Gastroesophageal sphincter (tissue), 4 donors: ENCODE measurements around the gene PRELP. TPM values are rescaled to one million over a fixed set of nuclear protein-coding genes. Genes with fewer than 3 reads are reported as not detected.
A peak's percentile ranks its signal among the peaks of the same experiment; 100 is the strongest.

Experiments
- ATAC-seq: fragments of 150-250 bp; one replicate; pipeline ENCODE4 v1.9.1; 2016; ENCODE audit warnings: mild to moderate bottlenecking, moderate library complexity
- H3K27ac ChIP-seq, 4 donors: fragments of 200-600 bp; sonication (generic) in 3 of 4; 1 replicate in 3 of 4; 2 replicates in 1 of 4; pipeline ENCODE4 v1.5.1; 2016 to 2019
- H3K27me3 ChIP-seq: fragments of 200-600 bp; sonication (generic); one replicate; pipeline ENCODE4 v1.5.1; 2019
- H3K36me3 ChIP-seq, 2 donors: fragments of 200-600 bp; sonication (generic); one replicate each; pipeline ENCODE4 v1.5.1; 2019; ENCODE audit warnings: control low read depth in 1 of 2
- H3K4me1 ChIP-seq, 3 donors: fragments of 200-600 bp; sonication (generic); 1 replicate in 2 of 3; 2 replicates in 1 of 3; pipeline ENCODE4 v1.5.1; 2016 to 2019; ENCODE audit warnings: control low read depth in 2 of 3
- H3K4me3 ChIP-seq, 2 donors: fragments of 200-600 bp; sonication (generic); one replicate each; pipeline ENCODE4 v1.5.1; 2019; ENCODE audit warnings: mild to moderate bottlenecking in 1 of 2, moderate library complexity in 1 of 2
- H3K9me3 ChIP-seq, 3 donors: fragments of 200-600 bp; sonication (generic); one replicate each; pipeline ENCODE4 v1.5.1; 2017 to 2019; ENCODE audit warnings: control low read depth in 2 of 3
- EP300 ChIP-seq: sonication (generic); formaldehyde crosslinking; IDR thresholded peaks from one replicate; pipeline ENCODE4 v1.6.1; 2017; ENCODE audit warnings: antibody characterized with exemption, mild to moderate bottlenecking
- POLR2A ChIP-seq, 2 donors: fragments of 450-650 bp; IDR thresholded peaks; one replicate each; pipeline ENCODE4 v1.6.1; 2017; ENCODE audit warnings: antibody characterized with exemption in 2 of 2, mild to moderate bottlenecking in 2 of 2, moderate library complexity in 1 of 2
- POLR2AphosphoS5 ChIP-seq: sonication (generic); formaldehyde crosslinking; IDR thresholded peaks from one replicate; pipeline ENCODE4 v1.6.1; 2017; ENCODE audit warnings: antibody characterized with exemption
- WGBS, 2 donors: methylation state at CpG; one replicate each; pipeline ENCODE4 v1.1.5; 2018; ENCODE audit warnings: low coverage in 1 of 2; 5-methylcytosine and 5-hydroxymethylcytosine counted together
- total RNA-seq, 4 donors: library from RNA; depleted of rRNA; stranded (reverse); fragments of >200 nt; gene quantifications; one replicate each; pipeline ENCODE4 v1.1.0, GENCODE V29; 2016
- TF ChIP-seq, protein P1 (sequence below), 4 experiments: fragments of 200-600 bp in 2 of 4; fragments of 450-650 bp in 2 of 4; sonication (generic) in 1 of 4; IDR thresholded peaks; one replicate each; pipeline ENCODE4 v1.5.1; 2017 to 2019; ENCODE audit warnings: antibody characterized with exemption in 4 of 4, mild to moderate bottlenecking in 2 of 4, moderate library complexity in 2 of 4

The PRELP gene
- total RNA-seq, 4 donors from 2014 or later, result 63.9 to 149 (median 66.1) TPM

DNA sequence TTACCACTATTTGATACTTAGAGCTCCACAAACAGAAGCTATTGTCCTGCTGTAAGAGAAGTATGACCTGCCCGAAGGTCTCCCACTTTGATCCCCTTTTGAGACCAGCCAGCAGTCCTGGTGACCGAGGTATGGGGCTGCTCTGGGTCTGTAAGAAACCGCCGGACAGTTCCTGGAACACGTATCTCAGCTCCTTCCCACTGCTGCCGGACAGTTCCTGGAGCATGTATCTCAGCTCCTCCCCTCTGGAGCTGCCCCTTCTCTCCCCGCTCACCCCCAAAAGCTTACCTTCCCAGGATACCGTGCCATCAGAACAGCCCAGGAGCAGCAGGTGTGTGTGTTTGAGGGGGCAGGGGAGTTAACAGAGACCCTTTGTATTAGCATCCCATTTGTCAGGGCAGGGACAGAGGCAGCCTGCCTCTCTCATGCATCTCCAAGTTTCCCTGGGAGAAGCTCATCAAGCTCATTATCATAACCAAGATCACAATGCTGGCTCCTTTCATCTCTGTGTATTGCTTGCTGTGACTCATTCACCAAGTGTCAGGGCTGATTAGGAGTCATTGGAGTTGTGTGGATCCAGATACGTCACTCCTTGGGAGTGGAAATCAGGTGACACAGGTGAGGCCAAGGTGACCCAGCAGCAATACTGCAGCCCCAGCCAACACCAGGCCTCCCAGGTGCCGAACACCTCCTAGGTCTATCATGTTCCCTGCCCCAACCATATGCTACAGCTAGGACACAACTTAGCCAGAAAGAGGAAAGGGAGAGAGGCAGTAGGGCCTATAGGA, 43.6 kb downstream of the PRELP start:
- ATAC-seq, result no peak

DNA sequence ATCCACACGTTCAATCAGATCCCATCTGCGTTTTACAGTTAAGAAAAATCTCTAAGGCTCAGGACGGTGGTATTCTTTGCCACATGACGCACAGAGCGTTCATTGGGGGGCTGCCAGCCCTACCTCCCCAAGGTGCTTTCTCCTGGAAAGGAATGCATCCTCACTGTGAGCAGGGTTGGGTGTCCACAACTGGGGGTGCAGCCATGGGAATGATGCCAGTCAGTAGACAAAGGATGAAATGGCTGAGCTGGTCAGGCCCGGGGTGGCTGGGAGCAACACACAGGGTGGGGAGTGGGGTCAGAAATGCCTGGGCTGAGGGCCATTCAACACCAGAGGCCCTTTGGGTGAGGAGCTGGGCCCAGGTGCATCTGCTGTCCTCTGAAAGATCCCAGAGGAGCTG, 44.3 kb downstream of the PRELP start:
- H3K4me3 ChIP-seq, result no peak overlapping the region
- H3K27ac ChIP-seq, result peak overlapping the region in 1 of 4 donors; percentile 58
- TF ChIP-seq, protein P1, sequence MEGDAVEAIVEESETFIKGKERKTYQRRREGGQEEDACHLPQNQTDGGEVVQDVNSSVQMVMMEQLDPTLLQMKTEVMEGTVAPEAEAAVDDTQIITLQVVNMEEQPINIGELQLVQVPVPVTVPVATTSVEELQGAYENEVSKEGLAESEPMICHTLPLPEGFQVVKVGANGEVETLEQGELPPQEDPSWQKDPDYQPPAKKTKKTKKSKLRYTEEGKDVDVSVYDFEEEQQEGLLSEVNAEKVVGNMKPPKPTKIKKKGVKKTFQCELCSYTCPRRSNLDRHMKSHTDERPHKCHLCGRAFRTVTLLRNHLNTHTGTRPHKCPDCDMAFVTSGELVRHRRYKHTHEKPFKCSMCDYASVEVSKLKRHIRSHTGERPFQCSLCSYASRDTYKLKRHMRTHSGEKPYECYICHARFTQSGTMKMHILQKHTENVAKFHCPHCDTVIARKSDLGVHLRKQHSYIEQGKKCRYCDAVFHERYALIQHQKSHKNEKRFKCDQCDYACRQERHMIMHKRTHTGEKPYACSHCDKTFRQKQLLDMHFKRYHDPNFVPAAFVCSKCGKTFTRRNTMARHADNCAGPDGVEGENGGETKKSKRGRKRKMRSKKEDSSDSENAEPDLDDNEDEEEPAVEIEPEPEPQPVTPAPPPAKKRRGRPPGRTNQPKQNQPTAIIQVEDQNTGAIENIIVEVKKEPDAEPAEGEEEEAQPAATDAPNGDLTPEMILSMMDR (IDR thresholded peaks at IDR 0.05), result no peak
- TF ChIP-seq POLR2AphosphoS5 (no peak), POLR2A (IDR thresholded peaks at IDR 0.05) (no peak), EP300 (no peak)
- peaks cover 0 to 55% (median 18%) of the 10 kb centered on the region in 3 donors for H3K4me1 ChIP-seq
- H3K36me3 ChIP-seq, result no peaks in the 10 kb centered on the region
- no peaks in the 10 kb centered on the region for H3K9me3 ChIP-seq
- 88 to 90% methylated on average over 4 to 5 of the region's 6 CpGs for WGBS, 2 donors
- no peaks in the 10 kb centered on the region for H3K27me3 ChIP-seq
- no peak for ATAC-seq

More for the DNA sequence above, 43.6 kb downstream of the PRELP start:
- H3K27me3 ChIP-seq, result no peaks in the 10 kb centered on the region
- H3K27ac ChIP-seq, result peak overlapping the region in 1 of 4 donors; percentile 58
- 45 to 80% methylated on average over 1 to 5 of the region's 10 CpGs for WGBS, 2 donors
- TF ChIP-seq EP300 (no peak), POLR2AphosphoS5 (no peak), POLR2A (IDR thresholded peaks at IDR 0.05) (no peak)
- TF ChIP-seq, protein P1 (IDR thresholded peaks at IDR 0.05), result no peak
- no peaks in the 10 kb centered on the region for H3K36me3 ChIP-seq
- H3K4me1 ChIP-seq, result peaks cover 0 to 55% (median 15%) of the 10 kb centered on the region in 3 donors
- no peaks in the 10 kb centered on the region for H3K9me3 ChIP-seq
- no peak overlapping the region for H3K4me3 ChIP-seq

GRCh38 chr1:203520315-203520714, 44.7 kb downstream of the PRELP start:
- peak overlapping the region in 1 of 4 donors; percentile 58 for H3K27ac ChIP-seq
- TF ChIP-seq, protein P1 (IDR thresholded peaks at IDR 0.05), result no peak
- no peak for TF ChIP-seq POLR2A (IDR thresholded peaks at IDR 0.05)
- TF ChIP-seq EP300, result no peak
- TF ChIP-seq POLR2AphosphoS5, result no peak
- H3K4me1 ChIP-seq, result peaks cover 0 to 56% (median 22%) of the 10 kb centered on the region in 3 donors
- peak; percentile 65 for ATAC-seq
- WGBS, 2 donors, result 20 to 40% methylated on average over 2 to 4 of the region's 5 CpGs
- no peaks in the 10 kb centered on the region for H3K36me3 ChIP-seq
- H3K27me3 ChIP-seq, result no peaks in the 10 kb centered on the region
- no peaks in the 10 kb centered on the region for H3K9me3 ChIP-seq
- H3K4me3 ChIP-seq, result no peak overlapping the region

DNA sequence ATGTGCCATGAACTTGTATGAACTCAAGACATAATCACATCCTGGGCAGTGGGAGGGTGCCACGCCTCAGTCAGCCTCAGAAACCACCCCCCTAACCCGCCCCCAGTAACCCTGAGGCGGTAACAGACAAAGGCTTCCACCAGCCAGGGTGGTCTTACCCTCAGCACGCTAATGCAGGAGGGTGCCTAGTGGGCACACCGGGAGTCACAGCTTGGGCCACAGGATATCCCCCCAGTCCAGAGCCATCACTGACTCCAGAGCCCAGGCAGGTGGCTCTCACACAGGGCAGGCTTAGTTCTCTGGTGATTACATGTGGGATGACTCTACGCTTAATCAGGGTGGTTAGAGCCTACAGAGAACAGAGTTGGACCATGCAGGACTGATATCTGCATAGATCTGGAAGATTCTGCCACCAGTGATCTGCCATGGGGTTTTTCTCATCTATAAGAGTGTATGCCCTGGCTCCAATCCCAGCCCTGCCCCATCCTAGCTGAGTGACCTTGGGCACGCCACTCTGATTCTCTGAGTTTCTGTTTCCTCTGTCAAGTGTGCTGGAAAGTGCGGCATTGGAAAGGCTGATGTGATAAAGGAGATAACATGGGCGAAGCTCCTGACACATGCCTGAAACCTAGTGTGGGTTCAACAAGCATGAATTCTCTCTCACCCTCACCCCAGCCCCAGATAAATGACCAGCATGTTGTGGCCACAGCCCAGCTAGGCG, 45.6 kb downstream of the PRELP start:
- TF ChIP-seq POLR2AphosphoS5 (no peak), POLR2A (IDR thresholded peaks at IDR 0.05) (no peak), EP300 (no peak)
- TF ChIP-seq, protein P1 (IDR thresholded peaks at IDR 0.05), result no peak
- H3K9me3 ChIP-seq, result no peaks in the 10 kb centered on the region
- no peaks in the 10 kb centered on the region for H3K27me3 ChIP-seq
- ATAC-seq, result no peak
- peak overlapping the region in 2 of 4 donors; percentile 39 to 58 for H3K27ac ChIP-seq
- WGBS, 2 donors, result 53% methylated on average over 2 of the region's 10 CpGs; no CpG with 5 or more reads in 1 of the 2 donors
- peaks cover 0 to 65% (median 22%) of the 10 kb centered on the region in 3 donors for H3K4me1 ChIP-seq
- H3K4me3 ChIP-seq, result no peak overlapping the region
- H3K36me3 ChIP-seq, result no peaks in the 10 kb centered on the region
